MM.1S (cell line): ENCODE data around the gene VBP1.

Experiments used
- DNase-seq: peaks from one replicate; pipeline ENCODE4 v3.0.0-alpha.2; 2015
- H2AFZ ChIP-seq: fragments of 300-600 bp; sonication (generic); 2 replicates; pipeline ENCODE4 v1.6.0; 2016; ENCODE audit warnings: antibody characterized with exemption, low read length
- H3F3A ChIP-seq: fragments of 300-600 bp; sonication (generic); 2 replicates; pipeline ENCODE4 v1.6.1; 2016; ENCODE audit warnings: mild to moderate bottlenecking, antibody characterized with exemption, low read length, moderate library complexity, mixed read lengths; ENCODE audit not compliant: insufficient read depth
- H3K27ac ChIP-seq: fragments of 300-600 bp; sonication (generic); 2 replicates; pipeline ENCODE4 v1.5.1; 2016; ENCODE audit warnings: mild to moderate bottlenecking, low read length
- H3K27me3 ChIP-seq: fragments of 300-600 bp; sonication (generic); replicated peaks from 2 replicates; pipeline ENCODE4 v1.6.0; 2016; ENCODE audit warnings: low read length; ENCODE audit not compliant: insufficient read depth
- H3K36me3 ChIP-seq: fragments of 300-600 bp; sonication (generic); replicated peaks from 2 replicates; pipeline ENCODE4 v1.6.1; 2016; ENCODE audit warnings: mild to moderate bottlenecking, low read length, mixed read lengths; ENCODE audit not compliant: insufficient read depth
- H3K4me1 ChIP-seq: fragments of 300-600 bp; sonication (generic); 2 replicates; pipeline ENCODE4 v1.6.1; 2016; ENCODE audit warnings: low read length, mixed read lengths
- H3K4me2 ChIP-seq: fragments of 300-600 bp; sonication (generic); 2 replicates; pipeline ENCODE4 v1.6.0; 2016; ENCODE audit warnings: low read depth, low read length
- H3K4me3 ChIP-seq: fragments of 300-600 bp; sonication (generic); 2 replicates; pipeline ENCODE4 v1.5.1; 2016; ENCODE audit warnings: low read length, mixed read lengths
- H3K79me2 ChIP-seq: fragments of 300-600 bp; sonication (generic); 2 replicates; pipeline ENCODE4 v1.6.1; 2016; ENCODE audit warnings: mixed run types, low read length, mixed read lengths
- H3K9ac ChIP-seq: fragments of 300-600 bp; sonication (generic); 2 replicates; pipeline ENCODE4 v1.6.1; 2016; ENCODE audit warnings: low read length, mixed read lengths
- H3K9me2 ChIP-seq: fragments of 300-600 bp; sonication (generic); replicated peaks from 2 replicates; pipeline ENCODE4 v1.6.1; 2016; ENCODE audit warnings: mild to moderate bottlenecking, low read length, mixed read lengths; ENCODE audit not compliant: insufficient read depth
- H3K9me3 ChIP-seq: fragments of 300-600 bp; sonication (generic); replicated peaks from 2 replicates; pipeline ENCODE4 v1.6.1; 2016; ENCODE audit warnings: mild to moderate bottlenecking, low read length, mixed read lengths; ENCODE audit not compliant: insufficient read depth
- H4K20me1 ChIP-seq: fragments of 300-600 bp; sonication (generic); 2 replicates; pipeline ENCODE4 v1.6.1; 2016; ENCODE audit warnings: mild to moderate bottlenecking, low read length, moderate library complexity, mixed read lengths; ENCODE audit not compliant: insufficient read depth
- CTCF ChIP-seq: fragments of 300-600 bp; sonication (generic); IDR thresholded peaks from 2 replicates; pipeline ENCODE4 v1.5.1; 2016; ENCODE audit warnings: antibody characterized with exemption, low read length, mixed read lengths
- EZH2 ChIP-seq: fragments of 300-600 bp; sonication (generic); optimal IDR thresholded peaks from 2 replicates; pipeline ENCODE3; 2017; ENCODE audit warnings: low read depth, mild to moderate bottlenecking, antibody characterized with exemption, low read length, mixed read lengths
- EZH2phosphoT487 ChIP-seq: fragments of 300-600 bp; sonication (generic); IDR thresholded peaks from 2 replicates; pipeline ENCODE4 v1.6.1; 2018; ENCODE audit warnings: antibody characterized with exemption, low read length

The VBP1 gene

GRCh38 chrX:155188786-155189185 lies 27.5 kb upstream of the VBP1 start:
- no peak for TF ChIP-seq CTCF
- TF ChIP-seq EZH2phosphoT487: no peak
- TF ChIP-seq EZH2: no peak
- Histone ChIP-seq H3K79me2 (no peaks in the 10 kb centered on the region), H3F3A (no peaks in the 10 kb centered on the region), H3K9me3 (no peaks in the 10 kb centered on the region), H3K9ac (no peak overlapping the region), H3K4me2 (no peak overlapping the region), H3K27me3 (no peaks in the 10 kb centered on the region), H2AFZ (no peak overlapping the region), H3K27ac (no peak overlapping the region), H3K36me3 (no peaks in the 10 kb centered on the region), H3K9me2 (no peaks in the 10 kb centered on the region), H3K4me1 (no peaks in the 10 kb centered on the region), H3K4me3 (no peak overlapping the region), H4K20me1 (no peaks in the 10 kb centered on the region)
- DNase-seq: peak; percentile 25

- Histone ChIP-seq H3F3A (no peaks in the 10 kb centered on the region), H3K4me1 (no peaks in the 10 kb centered on the region), H3K4me2 (no peak overlapping the region), H3K9ac (no peak overlapping the region), H3K27ac (no peak overlapping the region), H2AFZ (no peak overlapping the region), H3K36me3 (no peaks in the 10 kb centered on the region), H3K9me3 (no peaks in the 10 kb centered on the region), H3K9me2 (no peaks in the 10 kb centered on the region), H3K27me3 (no peaks in the 10 kb centered on the region), H3K79me2 (no peaks in the 10 kb centered on the region), H4K20me1 (no peaks in the 10 kb centered on the region), H3K4me3 (no peak overlapping the region)
- no peak for DNase-seq
- no peak for TF ChIP-seq EZH2
- TF ChIP-seq EZH2phosphoT487: no peak
- TF ChIP-seq CTCF: no peak
Measured at GRCh38 chrX:155211208-155211607, 5.1 kb upstream of the VBP1 start.

- no peaks in the 10 kb centered on the region for H3F3A ChIP-seq
- no peak overlapping the region for H2AFZ ChIP-seq
- no peak overlapping the region for H3K4me2 ChIP-seq
- H3K9me2 ChIP-seq: no peaks in the 10 kb centered on the region
- no peak for TF ChIP-seq EZH2
- TF ChIP-seq CTCF: no peak
- no peak for TF ChIP-seq EZH2phosphoT487
- H4K20me1 ChIP-seq: no peaks in the 10 kb centered on the region
- H3K36me3 ChIP-seq: no peaks in the 10 kb centered on the region
- no peak overlapping the region for H3K4me3 ChIP-seq
- no peak overlapping the region for H3K27ac ChIP-seq
- no peak overlapping the region for H3K9ac ChIP-seq
- H3K27me3 ChIP-seq: no peaks in the 10 kb centered on the region
- no peak for DNase-seq
- H3K79me2 ChIP-seq: peaks cover 24% of the 10 kb centered on the region
- H3K9me3 ChIP-seq: no peaks in the 10 kb centered on the region
- peaks cover 4% of the 10 kb centered on the region; the same call in 1 of the 2 replicates for H3K4me1 ChIP-seq
Measured at GRCh38 chrX:155213731-155214130, 2.5 kb upstream of the VBP1 start.
